ENCODE data around the gene ISG20L2. TPM values are rescaled to one million over a fixed set of nuclear protein-coding genes. Genes with fewer than 3 reads are reported as not detected.

ISG20L2 gene
- total RNA-seq, 1 donor from 2014 or later = 35.3 TPM

GRCh38 chr1:156756355-156756754, 27.8 kb upstream of the ISG20L2 start:
- H3K36me3 Mint-ChIP-seq = no peaks in the 10 kb centered on the region
- no peaks in the 10 kb centered on the region for H3K9me3 Mint-ChIP-seq
- TF ChIP-seq CTCF (conservative IDR thresholded peaks at IDR 0.05) = no peak
- no peak overlapping the region for H3K4me3 Mint-ChIP-seq
- H3K4me1 Mint-ChIP-seq (ENCODE audit: unreplicated experiment) = peaks cover 22% of the 10 kb centered on the region
- no peak overlapping the region for H3K27ac Mint-ChIP-seq
- no peaks in the 10 kb centered on the region for H3K27me3 Mint-ChIP-seq
- DNase-seq (ENCODE audit: extremely low spot score, unreplicated experiment) = no peak

DNA sequence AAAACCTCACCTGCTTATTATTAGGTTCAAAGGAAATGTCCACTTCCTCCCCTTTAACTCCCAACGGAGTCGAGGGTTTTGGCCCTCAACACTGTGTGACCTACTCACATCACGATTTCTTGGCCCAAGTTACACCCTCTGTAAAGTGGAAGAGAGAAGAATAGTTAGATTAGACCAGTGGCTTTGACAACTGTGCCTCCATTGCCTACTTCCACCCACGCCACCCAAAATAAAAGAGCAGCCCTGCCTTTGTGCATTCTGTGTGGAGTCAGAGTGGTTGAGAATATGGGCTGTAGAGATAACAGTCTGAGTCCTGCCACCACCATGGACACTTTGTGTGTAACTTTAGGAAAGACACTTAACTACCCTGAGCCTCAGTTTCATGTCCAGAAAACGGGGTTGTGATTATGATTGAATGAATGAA, 27.0 kb upstream of the ISG20L2 start:
- Mint-ChIP-seq H3K36me3 (no peaks in the 10 kb centered on the region), H3K9me3 (no peaks in the 10 kb centered on the region), H3K27me3 (no peaks in the 10 kb centered on the region), H3K27ac (no peak overlapping the region), H3K4me3 (no peak overlapping the region), H3K4me1 (ENCODE audit: unreplicated experiment) (peaks cover 20% of the 10 kb centered on the region)
- DNase-seq (ENCODE audit: extremely low spot score, unreplicated experiment) = no peak
- no peak for TF ChIP-seq CTCF (conservative IDR thresholded peaks at IDR 0.05)

DNA sequence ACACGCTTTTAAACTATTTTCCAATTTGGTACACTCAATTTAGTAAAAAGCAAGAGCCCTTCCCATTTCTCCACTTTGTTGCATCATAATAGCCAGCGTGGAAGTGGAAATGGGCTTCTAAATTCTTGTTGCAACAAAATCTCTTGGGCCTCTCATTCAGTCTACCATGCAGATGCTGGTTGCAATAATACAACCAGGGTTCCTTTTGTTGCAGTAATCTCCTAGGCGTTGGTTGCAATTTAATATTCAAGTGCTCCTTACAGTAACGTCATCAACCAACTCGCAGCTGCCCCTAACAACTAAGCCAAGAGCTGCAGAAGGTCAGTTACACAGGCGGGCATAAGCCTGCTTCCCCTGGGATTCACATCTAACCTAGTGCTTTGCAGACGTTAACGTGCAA, 25.7 kb upstream of the ISG20L2 start:
- H3K4me3 Mint-ChIP-seq = peak overlapping the region; percentile 45

GRCh38 chr1:156752843-156753482, 24.4 kb upstream of the ISG20L2 start:
- Mint-ChIP-seq H3K9me3 (no peaks in the 10 kb centered on the region), H3K4me1 (ENCODE audit: unreplicated experiment) (peaks cover 25% of the 10 kb centered on the region), H3K36me3 (no peaks in the 10 kb centered on the region), H3K27me3 (no peaks in the 10 kb centered on the region), H3K4me3 (peak overlapping the region; percentile 96), H3K27ac (peak overlapping the region; percentile 95)
- DNase-seq (ENCODE audit: extremely low spot score, unreplicated experiment) = no peak
- no peak for TF ChIP-seq CTCF (conservative IDR thresholded peaks at IDR 0.05)

More for the DNA sequence above, 25.7 kb upstream of the ISG20L2 start:
- DNase-seq (ENCODE audit: extremely low spot score, unreplicated experiment) = no peak
- Mint-ChIP-seq H3K9me3 (no peaks in the 10 kb centered on the region), H3K27ac (no peak overlapping the region), H3K27me3 (no peaks in the 10 kb centered on the region), H3K36me3 (no peaks in the 10 kb centered on the region), H3K4me1 (ENCODE audit: unreplicated experiment) (peaks cover 18% of the 10 kb centered on the region)
- TF ChIP-seq CTCF (conservative IDR thresholded peaks at IDR 0.05) = no peak

DNA sequence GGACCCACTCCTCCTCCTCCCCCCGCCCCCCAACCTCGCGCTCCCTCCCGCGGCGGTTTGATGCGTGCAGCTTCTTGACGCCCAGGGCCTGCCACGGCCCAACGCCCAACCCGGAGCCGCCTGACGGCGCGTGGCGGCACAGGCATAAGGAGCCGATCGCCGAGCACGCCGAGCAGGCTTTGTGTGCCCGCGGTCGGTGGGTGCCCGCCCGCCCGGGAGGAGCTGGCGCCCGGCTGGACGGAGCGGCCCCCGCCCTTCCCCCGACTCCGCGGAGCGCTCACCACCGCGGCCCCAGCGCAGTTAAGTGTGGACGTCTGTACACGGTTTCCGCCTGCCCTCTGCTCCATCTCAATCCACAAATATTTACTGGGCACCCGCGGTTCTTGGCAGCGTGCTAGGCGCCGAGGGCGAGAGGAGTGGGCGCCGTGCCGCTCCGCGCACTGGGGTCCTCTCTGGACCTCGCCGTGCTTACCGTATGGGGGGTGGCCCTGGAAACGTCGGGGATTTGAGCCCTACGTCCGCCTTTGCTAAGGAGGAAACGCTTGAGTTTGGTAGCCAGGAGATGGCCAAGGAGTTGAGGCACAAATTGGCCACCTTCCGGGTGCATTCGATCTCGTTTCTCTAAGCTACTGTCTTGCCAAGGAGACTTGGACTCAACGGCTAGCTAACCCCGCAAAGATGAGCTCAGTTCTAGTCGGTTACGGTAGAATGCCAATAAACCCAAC, 23.4 kb upstream of the ISG20L2 start:
- Mint-ChIP-seq H3K36me3 (no peaks in the 10 kb centered on the region), H3K27ac (peak overlapping the region; percentile 95), H3K4me3 (peak overlapping the region; percentile 96), H3K9me3 (no peaks in the 10 kb centered on the region), H3K4me1 (ENCODE audit: unreplicated experiment) (peaks cover 32% of the 10 kb centered on the region), H3K27me3 (no peaks in the 10 kb centered on the region)
- no peak for TF ChIP-seq CTCF (conservative IDR thresholded peaks at IDR 0.05)
- peak; percentile 97 for DNase-seq (ENCODE audit: extremely low spot score, unreplicated experiment)
